ENCODE results near the gene USE1.
A peak's percentile ranks its signal among the peaks of the same experiment; 100 is the strongest.
"Not testable (repeated sequence)": the region's sequence is repeated elsewhere in the genome, so short reads cannot be mapped to it uniquely, and the experiment has no call there.

The USE1 gene

DNA sequence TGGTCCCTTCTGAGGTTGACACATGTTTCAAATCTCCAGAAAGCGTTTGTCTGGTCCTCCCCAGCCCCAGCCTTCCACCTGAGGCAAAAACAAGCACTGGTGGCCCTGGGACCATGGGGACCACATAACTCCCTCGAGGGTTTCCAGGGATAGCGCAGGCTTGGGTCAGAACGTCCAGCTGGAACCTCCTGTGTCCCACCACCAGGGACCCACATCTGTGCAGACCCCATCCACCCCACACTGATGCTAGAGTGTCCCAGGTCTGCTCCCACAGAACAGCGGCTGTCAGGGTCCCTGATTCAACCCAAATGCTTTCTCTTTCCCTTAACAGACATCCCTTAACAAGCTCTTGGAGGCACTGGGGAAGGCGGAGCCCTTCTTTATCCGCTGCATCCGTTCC lies 29.6 kb upstream of the USE1 start:
- no peak for DNase-seq (ENCODE audit: insufficient read length)
- no peak for FAIRE-seq
- peak; percentile 56; the same call in 1 of the 2 replicates for TF ChIP-seq POLR2AphosphoS5 (IDR thresholded peaks at IDR 0.05; ENCODE audit: low read depth, low read length)
- TF ChIP-seq TAF1 (IDR thresholded peaks at IDR 0.05; ENCODE audit: borderline replicate concordance, low read depth, low read length), result no peak

DNA sequence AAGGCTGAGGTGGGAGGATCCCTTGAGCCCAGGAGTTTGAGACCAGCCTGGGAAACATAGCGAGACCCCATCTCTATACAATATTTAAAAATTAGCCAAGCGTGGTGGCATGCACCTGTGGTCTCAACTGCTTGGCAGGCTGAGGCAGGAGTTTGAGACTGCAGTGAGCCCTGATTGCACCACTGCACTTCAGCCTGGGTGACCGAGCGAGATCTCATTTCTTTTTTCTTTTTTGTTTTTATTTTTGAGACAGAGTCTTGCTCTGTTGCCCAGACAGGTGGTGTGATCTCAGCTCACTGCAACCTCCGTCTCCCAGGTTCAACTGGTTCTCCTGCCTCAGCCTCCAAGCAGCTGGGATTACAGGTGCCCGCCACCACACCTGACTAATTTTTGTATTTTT lies 23.4 kb upstream of the USE1 start:
- not testable (repeated sequence) for DNase-seq (ENCODE audit: insufficient read length); FAIRE-seq

DNA sequence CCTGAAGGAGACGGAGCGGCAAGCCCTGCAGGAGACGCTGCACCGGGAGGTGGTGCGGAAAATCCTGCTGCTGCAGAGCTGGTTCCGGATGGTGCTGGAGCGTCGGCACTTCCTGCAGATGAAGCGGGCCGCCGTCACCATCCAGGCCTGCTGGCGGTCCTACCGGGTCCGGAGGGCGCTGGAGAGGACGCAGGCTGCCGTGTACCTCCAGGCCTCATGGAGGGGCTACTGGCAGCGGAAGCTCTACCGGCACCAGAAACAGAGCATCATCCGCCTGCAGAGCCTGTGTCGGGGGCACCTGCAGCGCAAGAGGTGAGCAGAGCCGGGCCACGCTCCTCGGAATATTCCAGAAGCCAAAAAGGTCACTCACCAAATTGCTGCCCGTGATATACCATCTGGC lies 22.4 kb upstream of the USE1 start:
- FAIRE-seq (no peak), DNase-seq (ENCODE audit: insufficient read length) (no peak)
- TF ChIP-seq POLR2A (IDR thresholded peaks at IDR 0.05; ENCODE audit: low read depth, low read length) (no peak), POLR2AphosphoS5 (IDR thresholded peaks at IDR 0.05; ENCODE audit: low read depth, low read length) (no peak), TAF1 (IDR thresholded peaks at IDR 0.05; ENCODE audit: borderline replicate concordance, low read depth, low read length) (no peak)

DNA sequence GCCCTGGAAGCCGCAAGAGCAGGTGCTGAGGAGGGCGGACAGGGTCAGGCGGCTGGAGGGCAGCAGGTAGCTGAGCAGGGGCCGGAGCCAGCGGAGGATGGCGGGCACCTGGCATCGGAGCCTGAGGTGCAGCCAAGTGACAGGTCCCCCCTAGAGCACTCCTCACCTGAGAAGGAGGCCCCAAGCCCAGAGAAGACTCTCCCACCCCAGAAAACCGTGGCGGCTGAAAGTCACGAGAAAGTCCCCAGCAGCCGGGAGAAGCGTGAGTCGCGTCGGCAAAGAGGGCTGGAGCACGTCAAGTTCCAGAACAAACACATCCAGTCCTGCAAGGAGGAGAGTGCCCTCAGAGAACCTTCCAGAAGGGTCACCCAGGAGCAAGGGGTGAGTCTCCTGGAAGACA lies 20.5 kb upstream of the USE1 start:
- FAIRE-seq (no peak), DNase-seq (ENCODE audit: insufficient read length) (no peak)
- TF ChIP-seq TAF1 (IDR thresholded peaks at IDR 0.05; ENCODE audit: borderline replicate concordance, low read depth, low read length), result no peak
- TF ChIP-seq POLR2AphosphoS5 (IDR thresholded peaks at IDR 0.05; ENCODE audit: low read depth, low read length), result no peak
- TF ChIP-seq POLR2A (IDR thresholded peaks at IDR 0.05; ENCODE audit: low read depth, low read length), result no peak

DNA sequence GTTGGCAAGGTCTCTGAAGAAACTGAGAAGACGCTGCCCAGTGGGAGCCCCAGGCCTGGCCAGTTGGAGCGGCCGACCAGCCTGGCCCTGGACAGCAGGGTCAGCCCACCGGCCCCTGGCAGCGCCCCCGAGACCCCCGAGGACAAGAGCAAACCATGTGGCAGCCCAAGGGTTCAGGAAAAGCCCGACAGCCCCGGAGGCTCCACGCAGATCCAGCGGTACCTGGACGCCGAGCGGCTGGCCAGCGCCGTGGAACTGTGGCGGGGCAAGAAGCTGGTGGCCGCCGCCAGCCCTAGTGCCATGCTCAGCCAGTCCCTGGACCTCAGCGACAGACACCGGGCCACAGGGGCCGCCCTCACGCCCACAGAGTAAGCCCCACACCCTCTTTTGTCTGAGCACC lies 20.1 kb upstream of the USE1 start:
- FAIRE-seq (no peak), DNase-seq (ENCODE audit: insufficient read length) (no peak)
- TF ChIP-seq POLR2A (IDR thresholded peaks at IDR 0.05; ENCODE audit: low read depth, low read length), result no peak
- no peak for TF ChIP-seq TAF1 (IDR thresholded peaks at IDR 0.05; ENCODE audit: borderline replicate concordance, low read depth, low read length)
- no peak for TF ChIP-seq POLR2AphosphoS5 (IDR thresholded peaks at IDR 0.05; ENCODE audit: low read depth, low read length)

DNA sequence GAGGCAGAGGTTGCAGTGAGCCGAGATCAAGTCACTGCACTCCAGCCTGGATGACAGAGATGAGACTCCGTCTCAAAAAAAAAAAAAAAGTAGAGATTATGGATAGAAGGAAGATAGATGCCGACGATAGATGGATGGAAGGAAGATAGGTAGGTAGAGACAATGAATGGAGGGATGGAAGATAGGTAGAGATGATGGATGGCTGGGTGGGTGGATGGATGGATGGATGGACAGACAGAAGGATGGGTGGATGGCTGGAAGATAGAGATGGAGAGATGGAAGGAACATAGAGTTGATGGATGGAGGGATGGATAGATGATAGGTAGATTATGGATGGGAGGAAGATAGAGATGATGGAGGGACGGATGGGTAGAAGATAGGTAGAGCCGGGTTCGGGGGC lies 18.5 kb upstream of the USE1 start:
- TF ChIP-seq POLR2AphosphoS5 (IDR thresholded peaks at IDR 0.05; ENCODE audit: low read depth, low read length) (no peak), TAF1 (IDR thresholded peaks at IDR 0.05; ENCODE audit: borderline replicate concordance, low read depth, low read length) (no peak), POLR2A (IDR thresholded peaks at IDR 0.05; ENCODE audit: low read depth, low read length) (no peak)
- DNase-seq (ENCODE audit: insufficient read length) (no peak), FAIRE-seq (no peak)

DNA sequence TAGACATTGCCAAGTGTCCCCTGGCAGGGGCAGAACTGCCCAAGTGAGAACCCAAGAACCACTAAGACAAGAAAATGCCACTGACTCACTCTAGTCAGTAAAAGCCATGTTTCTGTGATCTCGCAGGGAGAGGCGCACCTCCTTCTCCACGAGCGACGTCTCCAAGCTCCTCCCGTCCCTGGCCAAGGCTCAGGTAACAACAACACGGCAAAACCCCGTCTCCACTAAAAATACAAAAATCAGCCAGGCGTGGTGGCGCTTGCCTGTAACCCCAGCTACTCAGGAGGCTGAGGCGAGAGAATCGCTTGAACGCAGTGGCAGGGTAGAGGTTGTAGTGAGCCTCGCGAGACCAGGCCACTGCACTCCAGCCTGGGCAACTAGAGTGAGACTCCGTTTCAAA lies 17.5 kb upstream of the USE1 start:
- DNase-seq (ENCODE audit: insufficient read length) (no peak), FAIRE-seq (no peak)
- TF ChIP-seq POLR2AphosphoS5 (IDR thresholded peaks at IDR 0.05; ENCODE audit: low read depth, low read length) (no peak), POLR2A (IDR thresholded peaks at IDR 0.05; ENCODE audit: low read depth, low read length) (no peak), TAF1 (IDR thresholded peaks at IDR 0.05; ENCODE audit: borderline replicate concordance, low read depth, low read length) (no peak)

DNA sequence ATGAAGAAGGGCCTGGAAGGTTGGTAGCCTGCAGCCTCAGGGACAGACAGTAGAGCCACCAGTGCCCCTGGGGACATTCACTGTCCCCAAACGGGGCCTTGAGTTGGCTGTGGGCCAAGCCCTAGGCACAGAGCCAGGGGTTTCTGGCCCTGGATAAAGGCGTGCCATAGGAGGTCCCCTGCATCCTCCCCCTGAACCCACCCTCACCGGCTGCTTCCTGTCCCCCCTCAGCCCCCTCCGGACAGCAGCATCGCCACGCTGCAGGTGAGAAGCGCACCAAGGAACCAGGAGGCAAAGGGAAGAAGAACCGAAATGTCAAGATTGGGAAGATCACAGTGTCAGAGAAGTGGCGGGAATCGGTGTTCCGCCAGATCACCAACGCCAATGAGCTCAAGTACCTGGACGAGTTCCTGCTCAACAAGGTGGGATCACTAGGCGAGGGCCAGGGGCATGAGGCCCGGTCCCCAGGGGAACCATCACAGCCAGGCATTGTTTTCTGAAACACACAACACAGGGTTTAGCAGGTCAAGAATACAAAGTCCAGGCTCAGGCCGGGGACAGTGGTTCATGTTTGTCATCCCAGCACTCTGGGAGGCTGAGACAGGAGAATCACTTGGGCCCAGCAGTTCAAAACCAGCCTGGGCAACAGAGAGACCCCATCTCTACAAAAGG lies 14.6 kb upstream of the USE1 start:
- DNase-seq (ENCODE audit: insufficient read length), result no peak
- TF ChIP-seq POLR2AphosphoS5 (IDR thresholded peaks at IDR 0.05; ENCODE audit: low read depth, low read length), result 0 out of 2 replicates have a peak, but pooled peaks have one; percentile 26
- no peak for TF ChIP-seq POLR2A (IDR thresholded peaks at IDR 0.05; ENCODE audit: low read depth, low read length)
- no peak for TF ChIP-seq TAF1 (IDR thresholded peaks at IDR 0.05; ENCODE audit: borderline replicate concordance, low read depth, low read length)
- FAIRE-seq, result no peak

DNA sequence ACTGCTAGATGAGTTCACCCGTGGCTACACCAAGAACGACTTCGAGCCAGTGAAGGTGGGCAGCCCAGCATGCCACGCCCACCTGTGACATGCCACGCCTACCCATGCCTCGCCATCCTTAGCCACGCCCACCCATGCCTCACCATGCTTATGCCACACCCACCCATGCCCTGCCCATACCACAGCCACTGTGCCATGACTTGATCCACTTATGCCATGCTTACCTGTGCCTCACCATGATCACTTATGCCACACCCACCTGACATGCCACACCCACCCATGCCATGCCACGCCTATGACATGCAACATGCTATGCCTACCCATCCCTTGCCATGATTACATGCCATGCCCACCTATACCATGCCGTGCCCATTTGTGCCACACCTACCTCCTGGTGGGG lies 12.9 kb upstream of the USE1 start:
- no peak for DNase-seq (ENCODE audit: insufficient read length)
- peak; percentile 62 for FAIRE-seq
- TF ChIP-seq POLR2AphosphoS5 (IDR thresholded peaks at IDR 0.05; ENCODE audit: low read depth, low read length) (peak; percentile 62), POLR2A (IDR thresholded peaks at IDR 0.05; ENCODE audit: low read depth, low read length) (peak; percentile 30), TAF1 (IDR thresholded peaks at IDR 0.05; ENCODE audit: borderline replicate concordance, low read depth, low read length) (no peak)

DNA sequence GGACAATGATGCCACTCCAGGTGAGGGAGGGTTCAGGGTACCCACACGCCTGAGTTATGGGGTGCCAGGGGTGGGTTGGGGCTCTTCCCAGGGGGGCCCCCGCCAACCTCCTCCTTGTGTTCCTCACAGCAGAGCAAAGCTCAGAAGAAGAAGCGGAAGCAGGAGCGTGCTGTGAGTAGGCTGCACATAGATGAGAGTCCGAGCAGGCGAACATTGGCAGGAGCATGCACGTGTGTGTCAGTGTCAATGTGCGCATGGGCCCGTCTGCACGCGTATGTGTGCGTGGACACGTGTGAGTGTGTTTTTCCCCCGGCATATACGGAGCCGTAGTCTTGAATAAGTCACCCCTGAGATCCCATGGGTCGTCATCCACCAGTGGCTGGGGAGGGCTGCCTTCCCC lies 12.4 kb upstream of the USE1 start:
- no peak for DNase-seq (ENCODE audit: insufficient read length)
- TF ChIP-seq POLR2A (IDR thresholded peaks at IDR 0.05; ENCODE audit: low read depth, low read length), result no peak; the same call in 1 of the 2 replicates
- TF ChIP-seq TAF1 (IDR thresholded peaks at IDR 0.05; ENCODE audit: borderline replicate concordance, low read depth, low read length), result no peak
- TF ChIP-seq POLR2AphosphoS5 (IDR thresholded peaks at IDR 0.05; ENCODE audit: low read depth, low read length), result no peak
- no peak for FAIRE-seq

DNA sequence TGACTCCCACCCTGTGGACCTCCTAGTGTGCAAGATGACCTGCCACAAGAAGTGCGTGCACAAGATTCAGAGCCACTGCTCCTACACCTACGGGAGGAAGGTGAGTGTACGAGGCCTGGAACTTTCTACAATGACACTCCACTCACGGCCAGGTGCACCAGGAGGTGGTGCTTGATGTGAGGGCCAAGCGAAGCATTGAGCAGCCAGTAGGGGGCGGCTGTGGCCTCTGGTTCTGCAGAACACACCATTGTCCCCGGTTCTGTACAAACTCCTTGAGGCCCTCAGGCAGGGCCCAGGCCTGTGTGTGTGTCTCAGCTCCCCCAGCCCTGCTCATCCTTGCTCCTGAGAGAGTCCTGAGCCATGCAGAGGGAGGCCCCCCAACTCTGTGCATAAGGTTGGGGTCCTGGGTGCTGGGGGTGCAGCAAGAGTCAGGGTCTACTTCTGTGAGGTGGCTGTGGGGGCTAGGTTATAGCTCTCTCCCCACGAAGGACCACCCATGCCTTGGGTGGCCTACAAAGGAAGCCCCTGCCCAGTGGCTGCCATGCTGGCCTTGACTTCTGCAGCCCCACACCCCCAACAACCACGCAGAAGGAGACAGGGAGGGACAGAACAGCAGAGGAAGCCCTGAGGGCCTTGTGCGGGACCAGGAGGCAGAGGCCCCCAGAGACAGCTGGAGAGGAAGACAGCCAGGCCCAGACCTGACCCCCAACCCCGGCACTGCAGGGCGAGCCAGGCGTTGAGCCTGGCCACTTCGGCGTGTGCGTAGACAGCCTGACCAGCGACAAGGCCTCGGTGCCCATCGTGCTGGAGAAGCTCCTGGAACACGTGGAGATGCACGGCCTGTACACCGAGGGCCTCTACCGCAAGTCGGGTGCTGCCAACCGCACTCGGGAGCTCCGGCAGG lies 9.7 kb upstream of the USE1 start:
- TF ChIP-seq TAF1 (IDR thresholded peaks at IDR 0.05; ENCODE audit: borderline replicate concordance, low read depth, low read length) (no peak), POLR2AphosphoS5 (IDR thresholded peaks at IDR 0.05; ENCODE audit: low read depth, low read length) (peak; percentile 45), POLR2A (IDR thresholded peaks at IDR 0.05; ENCODE audit: low read depth, low read length) (peak; percentile 43; the same call in 1 of the 2 replicates)
- FAIRE-seq (no peak), DNase-seq (ENCODE audit: insufficient read length) (peak; percentile 58)

Measured in GM12892 (cell line).